RWPE2 (cell line): ENCODE data around the gene TENT4B.

Experiments used
- ATAC-seq: fragments of 200-7000 bp; cut with Tn5 transposase; 3 replicates; pipeline ENCODE4 v1.9.1; 2021; ENCODE audit warnings: low read depth
- DNase-seq: peaks from one replicate; pipeline ENCODE4 v3.0.0-alpha.2; 2020; ENCODE audit warnings: low spot score
- H3K27ac ChIP-seq: fragments of 450-650 bp; 2 replicates; pipeline ENCODE4 v1.5.1; 2017; ENCODE audit warnings: mild to moderate bottlenecking; ENCODE audit not compliant: poor library complexity, severe bottlenecking
- H3K27me3 ChIP-seq: fragments of 250-450 bp; sonication (Bioruptor Pico); 2 replicates; pipeline ENCODE4 v1.5.1; 2021; ENCODE audit warnings: mild to moderate bottlenecking, moderate library complexity; ENCODE audit not compliant: insufficient read depth, poor library complexity, severe bottlenecking
- H3K36me3 ChIP-seq: fragments of 250-450 bp; sonication (Bioruptor Pico); 2 replicates; pipeline ENCODE4 v1.5.1; 2020; ENCODE audit warnings: low read depth, mild to moderate bottlenecking, moderate library complexity
- H3K4me1 ChIP-seq: fragments of 250-450 bp; sonication (Bioruptor Pico); 2 replicates; pipeline ENCODE4 v1.5.1; 2021; ENCODE audit warnings: mild to moderate bottlenecking, moderate library complexity; ENCODE audit not compliant: insufficient read depth, poor library complexity, severe bottlenecking
- H3K4me3 ChIP-seq: fragments of 250-450 bp; sonication (Bioruptor Pico); 2 replicates; pipeline ENCODE4 v1.5.1; 2021; ENCODE audit warnings: mild to moderate bottlenecking, moderate library complexity; ENCODE audit not compliant: severe bottlenecking
- H3K9me3 ChIP-seq: fragments of 250-450 bp; sonication (Bioruptor Pico); 2 replicates; pipeline ENCODE4 v1.5.1; 2021; ENCODE audit warnings: mild to moderate bottlenecking, moderate library complexity; ENCODE audit not compliant: severe bottlenecking
- CTCF ChIP-seq: fragments of 450-650 bp; IDR thresholded peaks from one replicate; pipeline ENCODE4 v1.5.1; 2017; ENCODE audit warnings: mild to moderate bottlenecking, moderate library complexity; ENCODE audit not compliant: poor library complexity, severe bottlenecking

Gene TENT4B

GRCh38 chr16:50197582-50197981 lies 44.5 kb downstream of the TENT4B start:
- ATAC-seq (no peak), DNase-seq (no peak)
- Histone ChIP-seq H3K9me3 (no peaks in the 10 kb centered on the region), H3K27me3 (no peaks in the 10 kb centered on the region), H3K27ac (peak overlapping the region; percentile 87), H3K4me1 (peaks cover 52% of the 10 kb centered on the region), H3K36me3 (no peaks in the 10 kb centered on the region), H3K4me3 (no peak overlapping the region)
- no peak for TF ChIP-seq CTCF

- DNase-seq (no peak), ATAC-seq (no peak)
- no peaks in the 10 kb centered on the region for H3K27me3 ChIP-seq
- no peak for TF ChIP-seq CTCF
- H3K36me3 ChIP-seq = no peaks in the 10 kb centered on the region
- no peak overlapping the region for H3K27ac ChIP-seq
- peaks cover 59% of the 10 kb centered on the region for H3K4me1 ChIP-seq
- no peak overlapping the region for H3K4me3 ChIP-seq
- H3K9me3 ChIP-seq = no peaks in the 10 kb centered on the region
These were observed 45.8 kb downstream of the TENT4B start for GRCh38 chr16:50198802-50199403.

GRCh38 chr16:50201787-50202186 lies 48.7 kb downstream of the TENT4B start:
- DNase-seq = no peak
- ATAC-seq = no peak
- TF ChIP-seq CTCF = no peak

GRCh38 chr16:50202926-50203624 lies 50.0 kb downstream of the TENT4B start:
- Histone ChIP-seq H3K27ac (peak overlapping the region; percentile 88), H3K36me3 (no peaks in the 10 kb centered on the region), H3K4me1 (peaks cover 50% of the 10 kb centered on the region), H3K4me3 (no peak overlapping the region), H3K27me3 (no peaks in the 10 kb centered on the region), H3K9me3 (no peaks in the 10 kb centered on the region)
- no peak for TF ChIP-seq CTCF
- ATAC-seq (peak; percentile 84), DNase-seq (no peak)

More at GRCh38 chr16:50201787-50202186, 48.7 kb downstream of the TENT4B start:
- no peaks in the 10 kb centered on the region for H3K36me3 ChIP-seq
- no peaks in the 10 kb centered on the region for H3K27me3 ChIP-seq
- peaks cover 47% of the 10 kb centered on the region for H3K4me1 ChIP-seq
- H3K9me3 ChIP-seq = no peaks in the 10 kb centered on the region
- peak overlapping the region; percentile 88 for H3K27ac ChIP-seq
- no peak overlapping the region for H3K4me3 ChIP-seq

- H3K27me3 ChIP-seq = no peaks in the 10 kb centered on the region
- no peaks in the 10 kb centered on the region for H3K9me3 ChIP-seq
- TF ChIP-seq CTCF = no peak
- no peak for DNase-seq
- H3K4me3 ChIP-seq = no peak overlapping the region
- no peaks in the 10 kb centered on the region for H3K36me3 ChIP-seq
- ATAC-seq = no peak
- peaks cover 53% of the 10 kb centered on the region for H3K4me1 ChIP-seq
- peak overlapping the region; percentile 88 for H3K27ac ChIP-seq
These were observed 50.6 kb downstream of the TENT4B start for GRCh38 chr16:50203681-50204080.
